BE2C (cell line): ENCODE data around the gene SDC4.

Experiments
- DNase-seq: peaks from one replicate; pipeline ENCODE4 v3.0.0-alpha.2; 2020
- H3K27me3 ChIP-seq: fragments of 250-450 bp; sonication (Bioruptor Pico); 2 replicates; pipeline ENCODE4 v1.5.1; 2020; ENCODE audit warnings: mild to moderate bottlenecking
- H3K36me3 ChIP-seq: fragments of 250-450 bp; sonication (Bioruptor Pico); 2 replicates; pipeline ENCODE4 v1.5.1; 2020; ENCODE audit warnings: mild to moderate bottlenecking
- H3K4me1 ChIP-seq: fragments of 250-450 bp; sonication (Bioruptor Pico); 2 replicates; pipeline ENCODE4 v1.5.1; 2020
- H3K4me3 ChIP-seq: 2 replicates; pipeline ENCODE4 v1.5.1; 2011; ENCODE audit warnings: low read depth, low read length
- H3K9me3 ChIP-seq: fragments of 250-450 bp; sonication (Bioruptor Pico); 2 replicates; pipeline ENCODE4 v1.5.1; 2020
- CTCF ChIP-seq: IDR thresholded peaks from 2 replicates; pipeline ENCODE4 v1.5.1; 2012; ENCODE audit warnings: mild to moderate bottlenecking, low read depth, low read length

The SDC4 gene

DNA sequence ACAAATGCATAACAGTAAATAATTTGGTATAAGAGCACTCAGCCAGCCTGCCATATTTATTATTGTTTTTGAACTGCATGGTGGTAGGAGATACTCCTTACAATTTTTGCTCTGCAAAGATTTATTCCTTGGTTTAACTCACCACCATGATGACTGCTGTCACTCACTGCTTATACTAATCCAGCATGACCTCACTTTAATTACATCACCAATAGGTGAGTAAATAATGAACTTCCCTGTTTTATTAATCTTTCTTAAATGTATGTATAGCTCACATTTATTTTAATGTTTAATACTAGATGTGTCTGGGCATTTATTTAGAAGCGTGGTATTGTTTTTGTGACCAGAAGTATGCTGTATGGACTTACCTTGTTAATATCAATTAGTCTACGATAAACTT lies 42.7 kb upstream of the SDC4 start:
- TF ChIP-seq CTCF: no peak
- H3K4me1 ChIP-seq: no peaks in the 10 kb centered on the region
- DNase-seq: no peak
- H3K9me3 ChIP-seq: no peaks in the 10 kb centered on the region
- no peak overlapping the region for H3K4me3 ChIP-seq
- H3K27me3 ChIP-seq: no peaks in the 10 kb centered on the region
- H3K36me3 ChIP-seq: no peaks in the 10 kb centered on the region

- H3K4me3 ChIP-seq: no peak overlapping the region
- H3K9me3 ChIP-seq: no peaks in the 10 kb centered on the region
- no peak for TF ChIP-seq CTCF
- no peaks in the 10 kb centered on the region for H3K27me3 ChIP-seq
- no peak for DNase-seq
- no peaks in the 10 kb centered on the region for H3K4me1 ChIP-seq
- no peaks in the 10 kb centered on the region for H3K36me3 ChIP-seq
Observed at GRCh38 chr20:45387274-45387673, 39.0 kb upstream of the SDC4 start.

GRCh38 chr20:45378191-45378590 lies 30.0 kb upstream of the SDC4 start, which contains the start of gene TP53TG5:
TP53TG5 (minus strand) TSS chr20:45378325; CDS start chr20:45378236, 89 bp downstream.
- H3K36me3 ChIP-seq: no peaks in the 10 kb centered on the region
- DNase-seq: no peak
- H3K4me3 ChIP-seq: no peak within 1 kb of the TSS
- TF ChIP-seq CTCF: no peak
- H3K4me1 ChIP-seq: no peaks in the 10 kb centered on the region
- no peaks in the 10 kb centered on the region for H3K9me3 ChIP-seq
- H3K27me3 ChIP-seq: no peaks in the 10 kb centered on the region

DNA sequence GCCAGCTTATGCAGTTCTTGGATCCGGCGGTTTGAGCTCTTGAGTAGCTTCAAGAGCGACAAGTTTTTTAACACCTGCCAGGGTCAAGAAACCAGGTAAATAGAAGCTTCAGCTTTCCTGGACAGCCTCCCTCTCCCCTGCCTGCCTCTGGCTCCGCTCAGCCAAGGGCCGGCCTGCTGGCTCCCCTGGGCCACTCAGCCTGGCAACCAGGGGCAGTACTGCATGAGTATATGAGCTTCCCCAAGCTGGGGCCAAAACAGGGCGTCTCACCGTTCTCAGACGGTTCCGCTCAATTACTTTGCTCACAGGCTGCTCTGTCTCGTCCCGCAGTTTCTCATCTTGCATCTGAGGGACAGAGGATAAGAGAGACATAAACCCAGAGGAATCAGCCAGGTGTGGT lies 29.0 kb upstream of the SDC4 start:
- no peaks in the 10 kb centered on the region for H3K4me1 ChIP-seq
- H3K36me3 ChIP-seq: no peaks in the 10 kb centered on the region
- no peak overlapping the region for H3K4me3 ChIP-seq
- no peaks in the 10 kb centered on the region for H3K27me3 ChIP-seq
- TF ChIP-seq CTCF: no peak
- no peaks in the 10 kb centered on the region for H3K9me3 ChIP-seq
- no peak for DNase-seq

GRCh38 chr20:45374966-45375365 lies 26.7 kb upstream of the SDC4 start:
- Histone ChIP-seq H3K36me3 (no peaks in the 10 kb centered on the region), H3K4me1 (no peaks in the 10 kb centered on the region), H3K4me3 (no peak overlapping the region), H3K9me3 (no peaks in the 10 kb centered on the region), H3K27me3 (no peaks in the 10 kb centered on the region)
- no peak for TF ChIP-seq CTCF
- no peak for DNase-seq

DNA sequence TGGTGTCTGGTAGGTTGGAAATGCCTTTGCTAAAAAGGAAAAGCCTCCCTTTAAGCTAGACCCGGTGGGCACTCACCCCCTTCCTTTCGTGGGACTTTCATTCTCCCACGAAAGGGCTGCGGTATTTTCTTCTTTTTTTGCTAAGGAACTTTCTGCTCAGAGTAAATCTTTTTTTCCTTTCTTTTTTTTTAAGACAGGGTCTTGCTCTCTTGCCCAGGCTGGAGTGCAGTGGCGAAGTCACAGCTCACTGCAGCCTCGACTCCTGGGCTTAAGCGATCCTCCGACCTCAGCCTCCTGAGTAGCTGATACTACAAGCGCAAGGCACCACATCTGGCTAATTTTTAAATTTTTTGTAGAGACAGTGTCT lies 25.9 kb upstream of the SDC4 start:
- no peaks in the 10 kb centered on the region for H3K4me1 ChIP-seq
- H3K4me3 ChIP-seq: no peak overlapping the region; the same call in 1 of the 2 replicates
- no peak for TF ChIP-seq CTCF
- H3K27me3 ChIP-seq: no peaks in the 10 kb centered on the region
- H3K36me3 ChIP-seq: no peaks in the 10 kb centered on the region
- no peak for DNase-seq
- no peaks in the 10 kb centered on the region for H3K9me3 ChIP-seq
